Activated CD4-positive, CD25-positive, alpha-beta regulatory T cell treated with anti-CD3 and anti-CD28 coated beads, Interleukin-2, amount 50 U/mL, for 16 hours (primary cell): Measurements from ENCODE around the gene GPSM1.
"Not testable (repeated sequence)": the region's sequence is repeated elsewhere in the genome, so short reads cannot be mapped to it uniquely, and the experiment has no call there.

Experiments
- DNase-seq: peaks from one replicate; pipeline ENCODE4 v3.0.0-alpha.2; 2020; ENCODE audit warnings: low read depth, low spot score

The GPSM1 gene

GRCh38 chr9:136395345-136396218, 68.2 kb downstream of the GPSM1 start:
- no peak for DNase-seq

DNA sequence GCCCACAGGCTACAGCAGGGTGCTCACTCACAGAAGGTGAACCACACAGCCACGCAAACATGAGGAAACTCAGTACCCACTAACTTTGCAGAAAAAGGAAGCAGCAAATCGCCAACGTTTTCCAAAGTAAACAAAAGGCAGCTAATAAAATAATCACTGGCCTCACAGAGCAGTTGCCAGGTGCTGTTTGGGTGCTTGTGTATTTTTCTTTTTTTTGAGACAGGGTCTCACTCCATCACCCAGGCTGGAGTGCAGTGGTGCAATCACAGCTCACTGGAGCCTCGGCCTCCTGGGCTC, 68.8 kb downstream of the GPSM1 start:
- DNase-seq: no peak

DNA sequence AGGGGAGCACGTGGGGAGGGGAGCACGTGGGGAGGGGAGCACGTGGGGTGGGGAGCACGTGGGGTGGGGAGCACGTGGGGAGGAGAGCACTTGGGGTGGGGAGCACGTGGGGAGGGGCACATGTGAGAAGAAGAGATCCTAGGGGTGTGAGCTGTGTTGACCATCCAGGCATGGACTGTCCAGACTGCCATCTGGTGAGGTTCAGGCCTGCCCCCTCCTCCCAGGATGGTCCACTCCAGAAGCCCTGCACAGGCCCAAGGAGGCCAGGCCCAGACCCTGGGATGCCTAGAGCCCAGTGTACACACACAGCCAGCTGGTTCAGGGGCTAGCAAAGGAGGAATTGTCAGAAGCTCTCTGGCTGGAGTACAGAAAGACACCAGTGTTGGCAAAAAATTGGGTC, 70.3 kb downstream of the GPSM1 start:
- no peak for DNase-seq

- no peak for DNase-seq
Measured at GRCh38 chr9:136398286-136398685, 70.9 kb downstream of the GPSM1 start.

GRCh38 chr9:136399176-136400037, 72.1 kb downstream of the GPSM1 start:
- no peak for DNase-seq

GRCh38 chr9:136400038-136400834, 72.9 kb downstream of the GPSM1 start, which contains the start of gene SNAPC4:
SNAPC4 (minus strand) TSS chr9:136400170; CDS start chr9:136398428, 1,742 bp downstream.
- peak; percentile 78 for DNase-seq

- no peak for DNase-seq
Measured at GRCh38 chr9:136401173-136401922, 74.0 kb downstream of the GPSM1 start.

DNA sequence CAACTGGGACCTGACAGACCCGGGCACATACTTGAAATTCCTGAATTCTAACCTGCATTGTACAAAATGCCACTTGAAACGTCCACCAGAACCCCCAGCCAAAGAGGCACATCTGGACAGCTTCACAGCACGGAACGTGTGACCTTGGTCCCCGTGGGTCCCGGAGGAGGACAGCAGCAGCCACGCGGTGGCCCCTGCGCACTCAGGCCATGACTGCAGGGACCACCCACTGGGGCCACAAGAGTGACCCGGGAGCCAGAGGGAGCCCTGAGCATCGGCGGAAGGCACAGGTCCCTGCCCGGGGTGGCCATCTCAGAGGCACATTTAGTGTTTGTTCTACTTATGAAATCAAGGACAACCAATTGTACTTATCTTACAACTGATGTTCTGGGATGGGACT, 74.7 kb downstream of the GPSM1 start:
- DNase-seq: no peak

DNA sequence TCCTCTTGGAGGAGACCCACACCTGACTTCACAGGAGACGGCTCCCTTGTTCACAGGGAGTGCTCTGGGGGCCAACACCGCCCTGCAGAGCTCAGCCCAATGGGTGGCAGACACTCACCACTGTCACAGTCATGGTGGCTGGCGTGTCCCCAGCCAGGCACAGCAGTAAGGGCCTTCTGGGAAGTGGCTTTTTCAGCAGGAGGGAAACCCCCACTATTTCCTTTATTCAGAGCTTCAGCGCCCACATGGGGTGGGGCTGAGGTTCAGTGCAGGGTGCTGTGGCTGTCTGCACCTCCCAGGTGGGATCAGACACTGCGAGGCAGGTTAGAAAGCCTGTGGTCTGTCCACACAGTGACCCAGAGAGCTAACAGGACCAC, 76.2 kb downstream of the GPSM1 start:
- peak; percentile 62 for DNase-seq

DNA sequence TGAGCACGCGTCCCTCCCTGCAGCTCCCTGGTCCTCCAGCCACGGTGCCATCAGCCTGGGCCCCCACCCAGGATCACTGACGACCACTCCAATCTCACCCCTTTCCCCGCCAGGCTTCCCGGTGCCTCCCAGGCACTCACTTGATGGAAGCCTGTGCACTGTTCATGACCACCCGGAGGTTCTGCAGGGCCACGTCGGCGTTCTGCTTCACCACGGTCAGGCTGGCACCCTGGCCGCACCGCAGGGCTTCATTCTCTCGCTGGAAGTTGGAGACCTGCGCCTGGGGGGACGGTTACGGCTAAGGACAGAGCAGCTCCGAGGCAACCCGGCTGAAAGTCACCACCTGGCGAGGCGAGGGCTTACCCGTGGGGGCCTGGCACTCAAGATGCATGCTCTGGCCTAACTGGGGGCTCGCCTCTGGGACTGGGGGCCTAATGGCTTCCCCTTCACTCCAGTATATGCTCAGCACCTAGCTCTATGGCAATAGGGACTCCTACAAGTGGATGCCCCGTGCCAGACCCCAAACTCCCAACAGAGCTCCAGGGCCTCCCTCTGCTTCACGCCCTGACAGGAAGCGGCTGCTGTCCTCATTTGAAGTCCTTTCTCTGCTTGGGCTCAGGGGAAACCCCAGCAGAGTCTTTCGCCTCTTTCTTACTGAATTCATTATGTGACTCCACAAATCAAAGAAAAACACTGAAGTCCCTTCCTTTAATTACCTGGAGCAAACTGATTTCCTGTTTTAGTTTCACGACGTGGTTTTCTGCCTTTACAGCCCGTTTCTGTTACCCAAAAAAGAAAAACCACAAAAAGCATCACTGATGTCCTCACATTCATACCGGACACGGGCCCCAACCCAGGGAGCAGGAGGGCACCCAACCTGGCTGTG, 76.8 kb downstream of the GPSM1 start:
- DNase-seq: no peak

GRCh38 chr9:136404801-136405136, 77.4 kb downstream of the GPSM1 start:
- no peak for DNase-seq

DNA sequence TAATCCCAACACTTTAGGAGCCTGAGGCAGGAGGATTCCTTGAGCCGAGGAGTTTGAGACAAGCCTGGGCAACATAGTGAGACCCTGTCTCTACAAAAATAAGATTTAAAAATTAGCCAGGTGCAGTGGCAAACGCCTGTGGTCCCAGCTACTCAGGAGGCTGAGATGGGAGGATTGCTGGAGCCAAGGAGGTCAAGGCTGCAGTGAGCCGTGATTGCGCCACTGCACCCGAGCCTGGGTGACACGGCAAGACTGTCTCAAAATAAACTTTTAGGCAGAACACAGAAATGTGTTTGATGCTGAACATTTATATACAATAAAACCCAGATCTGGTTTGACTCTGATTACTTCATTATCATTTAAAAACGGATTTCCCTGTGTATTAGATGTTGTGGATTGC, 78.1 kb downstream of the GPSM1 start:
- DNase-seq: no peak

- DNase-seq: not testable (repeated sequence)
Measured at GRCh38 chr9:136405904-136406303, 78.6 kb downstream of the GPSM1 start.

DNA sequence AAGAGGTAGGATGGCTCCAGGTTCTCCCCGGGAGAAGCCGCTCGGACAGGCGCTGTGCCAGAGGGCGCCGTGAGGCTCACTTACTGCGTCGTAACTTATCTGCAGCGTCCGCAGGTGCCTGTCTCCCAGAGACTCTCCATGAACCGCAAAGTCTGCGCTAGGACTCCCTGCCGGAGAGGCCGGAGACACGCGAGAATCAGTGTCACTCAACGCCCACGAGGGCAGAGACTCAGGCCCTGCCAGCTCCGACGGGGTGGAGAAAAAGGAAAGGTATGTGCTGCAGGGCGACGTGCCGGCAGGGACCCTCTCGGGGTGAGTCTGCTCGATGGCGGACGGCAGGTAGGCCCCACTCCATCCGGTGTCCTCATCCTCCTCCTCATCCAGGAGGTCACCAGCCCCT, 79.7 kb downstream of the GPSM1 start:
- not testable (repeated sequence) for DNase-seq

DNA sequence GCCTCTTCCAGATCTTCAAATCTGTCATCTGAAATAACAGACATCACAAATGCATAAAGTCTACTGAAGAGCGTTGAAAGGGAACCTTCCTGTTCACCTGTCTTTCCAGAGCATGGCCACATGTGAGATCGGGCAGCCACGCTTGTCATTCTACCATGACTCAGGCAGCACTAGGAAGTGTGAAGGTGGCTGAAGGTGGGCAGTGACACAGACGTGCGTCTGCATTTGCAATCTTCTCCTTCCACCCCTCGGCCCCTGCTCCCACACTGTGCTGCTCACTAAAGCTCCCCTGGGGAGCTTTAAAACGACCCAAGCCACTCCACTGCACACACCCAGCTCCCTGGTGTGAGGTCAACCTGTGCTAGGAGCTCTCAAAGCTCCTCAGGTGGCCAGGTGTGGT, 80.6 kb downstream of the GPSM1 start:
- DNase-seq: no peak
